Muscle of back (tissue), 13 donors: ENCODE results near the gene ATXN7L2. TPM values are rescaled to one million over a fixed set of nuclear protein-coding genes. Genes with fewer than 3 reads are reported as not detected.
"Not testable (repeated sequence)": the region's sequence is repeated elsewhere in the genome, so short reads cannot be mapped to it uniquely, and the experiment has no call there.

Experiments
- DNase-seq, 3 donors: peaks; one replicate each; pipeline versions ENCODE4 v3.0.0 to v3.0.0-alpha.2; 2013
- long read RNA-seq, 9 donors: transcript quantifications; one replicate each; lab custom pipeline, GENCODE V29; 2026
- polyA plus RNA-seq, 10 donors: library from polyadenylated mRNA; unstranded; fragments of 120-200 nt; gene quantifications; one replicate each; pipeline ENCODE4 v1.2.1, GENCODE V29; 2013; ENCODE audit not compliant: insufficient read length in 10 of 10

ATXN7L2 gene
- polyA plus RNA-seq = 10 to 100 TPM; 11.8 to 32.9 (median 20.8) TPM
- long read RNA-seq, donor 1, partial matches to known transcripts = 0 of 1 reads
- long read RNA-seq, donor 1, other reads (novel, unspliced or antisense) = 0 of 1 reads
- long read RNA-seq, donor 2 = 0 reads
- long read RNA-seq, donor 3 = 0 reads
- long read RNA-seq, donor 4 = 0 reads
- long read RNA-seq, donor 5 = 0 reads
- long read RNA-seq, donor 6, partial matches to known transcripts = 0 of 1 reads
- long read RNA-seq, donor 6, other reads (novel, unspliced or antisense) = 0 of 1 reads
- long read RNA-seq, donor 7, partial matches to known transcripts = 0 of 4 reads
- long read RNA-seq, donor 7, other reads (novel, unspliced or antisense) = 0 of 4 reads
- long read RNA-seq, donor 8 = 0 reads
- long read RNA-seq, donor 9 = 0 reads

GRCh38 chr1:109483672-109484518 is at the start of gene ATXN7L2:
TSS of gene ATXN7L2 (plus strand) at chr1:109483905. CDS start at chr1:109483954, 49 bp downstream.
- peak; percentile 94 to 97 (median 95) for DNase-seq

GRCh38 chr1:109434484-109434883 is 49.2 kb upstream of the ATXN7L2 start:
- no peak for DNase-seq

- peak in 2 of 3 donors; percentile 11 to 72 for DNase-seq
Measured at GRCh38 chr1:109438798-109439297, 44.9 kb upstream of the ATXN7L2 start.

- DNase-seq = no peak
Measured at GRCh38 chr1:109441069-109441468, 42.6 kb upstream of the ATXN7L2 start.

GRCh38 chr1:109443476-109443875 is 40.2 kb upstream of the ATXN7L2 start:
- DNase-seq = no peak

- no peak for DNase-seq
Measured at GRCh38 chr1:109444346-109444745, 39.4 kb upstream of the ATXN7L2 start.

GRCh38 chr1:109445949-109446695 is 37.6 kb upstream of the ATXN7L2 start:
- DNase-seq = not testable (repeated sequence)

- no peak for DNase-seq
Measured at GRCh38 chr1:109447524-109447923, 36.2 kb upstream of the ATXN7L2 start.

GRCh38 chr1:109454497-109455133 is 29.1 kb upstream of the ATXN7L2 start:
- DNase-seq = no peak

- DNase-seq = no peak
Measured at GRCh38 chr1:109457819-109458218, 25.9 kb upstream of the ATXN7L2 start.

GRCh38 chr1:109466125-109466451 is 17.6 kb upstream of the ATXN7L2 start:
- no peak for DNase-seq

GRCh38 chr1:109466452-109467300 is 17.0 kb upstream of the ATXN7L2 start, which contains the start of gene SYPL2:
TSS of gene SYPL2 (plus strand) at chr1:109466546. CDS start at chr1:109466844, 298 bp downstream.
- peak; percentile 48 to 71 (median 52) for DNase-seq

GRCh38 chr1:109467301-109467777 is 16.4 kb upstream of the ATXN7L2 start:
- DNase-seq = peak; percentile 35 to 56 (median 55)

- DNase-seq = no peak
Measured at GRCh38 chr1:109468061-109468460, 15.6 kb upstream of the ATXN7L2 start.

GRCh38 chr1:109468903-109469302 is 14.8 kb upstream of the ATXN7L2 start:
- no peak for DNase-seq

GRCh38 chr1:109470245-109470644 is 13.5 kb upstream of the ATXN7L2 start:
- DNase-seq = no peak

GRCh38 chr1:109472779-109473178 is 10.9 kb upstream of the ATXN7L2 start:
- no peak for DNase-seq

- not testable (repeated sequence) for DNase-seq
Measured at GRCh38 chr1:109473284-109474057, 10.2 kb upstream of the ATXN7L2 start.

- DNase-seq = no peak
Measured at GRCh38 chr1:109474697-109475096, 9.0 kb upstream of the ATXN7L2 start.
